Measurements from ENCODE around the gene PRPF4. TPM values are rescaled to one million over a fixed set of nuclear protein-coding genes. Genes with fewer than 3 reads are reported as not detected.

PRPF4 gene
- total RNA-seq, 4 donors from 2014 or later = 9.0 to 14.4 (median 10.9) TPM

- Histone ChIP-seq H3K36me3 (peaks cover 0 to 46% (median 0%) of the 10 kb centered on the region in 3 donors), H3K27me3 (no peaks in the 10 kb centered on the region), H3K4me3 (no peak overlapping the region), H3K9me3 (no peaks in the 10 kb centered on the region), H3K4me1 (no peaks in the 10 kb centered on the region), H3K27ac (no peak overlapping the region)
- 54 to 63% methylated on average over 4 of the region's 4 CpGs for WGBS, 2 donors
- TF ChIP-seq EP300 (IDR thresholded peaks at IDR 0.05) (no peak), CTCF (IDR thresholded peaks at IDR 0.05) (no peak), POLR2A (IDR thresholded peaks at IDR 0.05) (no peak)
- DNase-seq (ENCODE audit: low spot score in 2 of 2) = no peak
Measured at GRCh38 chr9:113331780-113332179, 56.3 kb downstream of the PRPF4 start.

- TF ChIP-seq EP300 (IDR thresholded peaks at IDR 0.05) = no peak
- TF ChIP-seq CTCF (IDR thresholded peaks at IDR 0.05) = no peak
- TF ChIP-seq POLR2A (IDR thresholded peaks at IDR 0.05) = no peak
- WGBS, 2 donors = 95 to 98% methylated on average over 2 of the region's 2 CpGs
- no peak for DNase-seq (ENCODE audit: low spot score in 2 of 2)
- Histone ChIP-seq H3K9me3 (no peaks in the 10 kb centered on the region), H3K27me3 (no peaks in the 10 kb centered on the region), H3K27ac (no peak overlapping the region), H3K4me3 (no peak overlapping the region), H3K4me1 (peaks cover 0 to 15% (median 4%) of the 10 kb centered on the region in 4 donors), H3K36me3 (peaks cover 0 to 8% (median 0%) of the 10 kb centered on the region in 3 donors)
Measured at GRCh38 chr9:113337714-113338113, 62.3 kb downstream of the PRPF4 start.

DNA sequence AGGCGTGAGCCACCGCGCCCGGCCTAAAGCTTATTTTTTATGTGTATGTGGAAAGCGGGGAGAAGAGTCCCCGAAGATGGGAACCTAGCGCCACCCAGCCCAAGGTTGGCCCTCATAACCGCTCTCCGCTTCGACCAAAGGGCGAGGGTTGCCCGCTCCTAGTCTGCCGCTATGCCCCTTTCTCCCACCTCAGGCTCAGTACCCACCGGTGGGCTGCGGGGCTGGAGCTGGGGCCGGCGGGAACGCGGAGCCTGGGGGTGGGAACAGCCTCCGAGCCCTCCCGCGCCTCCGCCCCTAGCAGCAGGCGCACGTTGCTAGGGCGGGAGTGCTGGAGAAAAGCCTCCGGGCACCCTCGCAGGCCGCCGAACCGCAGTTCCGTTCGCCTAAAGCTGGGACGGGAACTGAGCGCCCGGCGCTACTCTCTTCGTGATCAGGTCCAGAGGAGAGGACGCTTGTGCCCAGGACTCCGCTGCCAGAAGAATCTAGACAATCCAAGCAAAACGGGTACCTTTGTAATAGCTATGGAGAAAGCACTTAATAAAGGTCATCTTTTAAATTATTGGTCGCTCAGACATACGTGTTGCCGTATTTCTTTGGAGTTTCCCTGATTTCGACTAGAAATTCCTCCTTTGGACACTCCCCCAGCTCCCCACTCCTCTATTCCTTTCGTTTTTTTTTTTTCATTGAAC, 64.7 kb downstream of the PRPF4 start, which contains the start of gene WDR31:
TSS of gene WDR31 (minus strand) at position 265 of the 689 bp plus-strand sequence. CDS start 8,253 bp downstream, outside the sequence.
- Histone ChIP-seq H3K36me3 (peaks cover 0 to 5% (median 0%) of the 10 kb centered on the region in 3 donors), H3K27me3 (no peaks in the 10 kb centered on the region), H3K4me1 (peaks cover 0 to 27% (median 7%) of the 10 kb centered on the region in 4 donors), H3K4me3 (peak within 1 kb of the TSS; percentile 59 to 84 (median 76)), H3K27ac (peak within 1 kb of the TSS; percentile 68 to 90 (median 80)), H3K9me3 (no peaks in the 10 kb centered on the region)
- DNase-seq (ENCODE audit: low spot score in 2 of 2) = peak; percentile 66 to 71
- TF ChIP-seq POLR2A (IDR thresholded peaks at IDR 0.05) (peak; percentile 11 to 41), CTCF (IDR thresholded peaks at IDR 0.05) (peak in 1 of 5 experiments; percentile 42), EP300 (IDR thresholded peaks at IDR 0.05) (peak; percentile 46 to 90)
- 0 to 1% methylated on average over 28 to 31 of the region's 46 CpGs for WGBS, 2 donors

DNA sequence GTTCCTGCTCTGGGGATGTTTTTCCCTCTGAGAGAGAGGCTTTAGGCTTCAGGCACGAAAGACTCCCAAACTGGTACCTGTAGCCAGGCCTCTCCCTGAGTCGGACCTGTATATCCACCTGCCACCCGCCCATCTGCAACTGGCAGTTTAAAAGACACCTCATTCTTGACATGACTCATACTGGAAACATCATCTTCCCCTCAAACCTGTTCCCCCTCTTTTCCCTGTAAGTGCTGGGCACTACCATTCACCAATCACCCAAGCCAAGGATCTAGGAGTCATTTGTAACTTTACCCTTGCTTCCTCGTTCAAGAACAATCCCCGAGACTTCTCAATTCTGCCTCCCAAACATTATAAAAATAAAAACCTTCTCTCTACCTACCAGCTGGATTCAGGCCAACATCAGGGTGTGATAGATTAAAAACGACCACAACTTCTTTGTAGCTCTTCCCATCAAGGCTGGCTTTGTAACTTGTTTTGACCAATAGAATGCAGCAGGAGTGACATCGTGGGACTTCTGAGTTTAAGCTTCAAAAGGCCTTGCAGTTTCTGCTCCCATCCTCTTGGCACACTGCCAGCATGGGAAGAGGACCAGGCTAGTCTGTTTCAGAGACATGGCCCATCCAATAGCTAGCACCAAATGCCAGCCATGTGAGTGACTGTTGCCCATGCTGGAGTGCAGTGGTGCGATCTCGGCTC, 66.4 kb downstream of the PRPF4 start:
- no peak overlapping the region for H3K4me3 ChIP-seq
- DNase-seq (ENCODE audit: low spot score in 2 of 2) = no peak
- H3K4me1 ChIP-seq = peaks cover 0 to 27% (median 11%) of the 10 kb centered on the region in 4 donors
- H3K27ac ChIP-seq = no peak overlapping the region
- H3K36me3 ChIP-seq = no peaks in the 10 kb centered on the region
- H3K27me3 ChIP-seq = no peaks in the 10 kb centered on the region
- TF ChIP-seq EP300 (IDR thresholded peaks at IDR 0.05) (no peak), CTCF (IDR thresholded peaks at IDR 0.05) (no peak), POLR2A (IDR thresholded peaks at IDR 0.05) (no peak)
- no peaks in the 10 kb centered on the region for H3K9me3 ChIP-seq
- 69 to 72% methylated on average over 9 of the region's 9 CpGs for WGBS, 2 donors

Other genes starting within 250 kb of the PRPF4 start
- 1 to 10 TPM; 2.9 to 6.9 (median 3.2) TPM for gene ZFP37, start 218.9 kb upstream of the PRPF4 start, total RNA-seq
- 10 to 100 TPM; 25.3 to 50.4 (median 39.9) TPM for gene SLC31A2, start 124.7 kb upstream of the PRPF4 start, total RNA-seq
- 10 to 100 TPM; 25.7 to 43.8 (median 29.2) TPM for gene FKBP15, start 54.4 kb upstream of the PRPF4 start, total RNA-seq
- gene SLC31A1, start 54.1 kb upstream of the PRPF4 start, total RNA-seq = 10 to 100 TPM in 2 of 4 donors, 1 to 10 TPM in 2; 6.5 to 12.9 (median 10.6) TPM
- gene CDC26, start 86 bp upstream of the PRPF4 start, total RNA-seq = 10 to 100 TPM; 16.3 to 39.1 (median 26.8) TPM
- under 1 TPM in 1 of 4 donors, not detected in 3; 0.20 TPM for gene RNF183, start 27.7 kb downstream of the PRPF4 start, total RNA-seq
- 1 to 10 TPM in 3 of 4 donors, under 1 TPM in 1; 0.60 to 2.8 (median 1.4) TPM for gene WDR31, start 64.6 kb downstream of the PRPF4 start, total RNA-seq
- under 1 TPM in 3 of 4 donors, not detected in 1; 0.21 to 0.59 (median 0.30) TPM for gene BSPRY, start 73.9 kb downstream of the PRPF4 start, total RNA-seq
- 10 to 100 TPM; 19.7 to 53.5 (median 25.7) TPM for gene HDHD3, start 101.3 kb downstream of the PRPF4 start, total RNA-seq
- 10 to 100 TPM; 36.3 to 80.4 (median 46.8) TPM for gene ALAD, start 125.6 kb downstream of the PRPF4 start, total RNA-seq
- 10 to 100 TPM; 22.2 to 28.4 (median 26.0) TPM for gene POLE3, start 135.0 kb downstream of the PRPF4 start, total RNA-seq
- 1 to 10 TPM in 1 of 4 donors, under 1 TPM in 1, not detected in 2; 0.59 to 1.3 TPM for gene C9orf43, start 135.1 kb downstream of the PRPF4 start, total RNA-seq
- 10 to 100 TPM; 18.0 to 45.9 (median 35.2) TPM for gene RGS3, start 188.1 kb downstream of the PRPF4 start, total RNA-seq

Data from tibial nerve (tissue), 4 donors.